Fibroblast of mammary gland (primary cell): ENCODE measurements around the gene ZSWIM7.
A peak's percentile ranks its signal among the peaks of the same experiment; 100 is the strongest.
"Not testable (repeated sequence)": the region's sequence is repeated elsewhere in the genome, so short reads cannot be mapped to it uniquely, and the experiment has no call there.

Source experiments
- DNase-seq: peaks from one replicate; pipeline ENCODE4 v3.0.0-alpha.2; 2010; ENCODE audit warnings: low read depth
- H3K4me3 ChIP-seq: 2 replicates; pipeline ENCODE4 v1.5.1; 2011; ENCODE audit warnings: low read depth, mild to moderate bottlenecking, low read length, moderate library complexity; ENCODE audit not compliant: control insufficient read depth
- CTCF ChIP-seq: conservative IDR thresholded peaks from 2 replicates; pipeline ENCODE4 v1.5.1; 2011; ENCODE audit warnings: low read depth, low read length, inconsistent platforms; ENCODE audit not compliant: control insufficient read depth, insufficient read depth

ZSWIM7 gene

DNA sequence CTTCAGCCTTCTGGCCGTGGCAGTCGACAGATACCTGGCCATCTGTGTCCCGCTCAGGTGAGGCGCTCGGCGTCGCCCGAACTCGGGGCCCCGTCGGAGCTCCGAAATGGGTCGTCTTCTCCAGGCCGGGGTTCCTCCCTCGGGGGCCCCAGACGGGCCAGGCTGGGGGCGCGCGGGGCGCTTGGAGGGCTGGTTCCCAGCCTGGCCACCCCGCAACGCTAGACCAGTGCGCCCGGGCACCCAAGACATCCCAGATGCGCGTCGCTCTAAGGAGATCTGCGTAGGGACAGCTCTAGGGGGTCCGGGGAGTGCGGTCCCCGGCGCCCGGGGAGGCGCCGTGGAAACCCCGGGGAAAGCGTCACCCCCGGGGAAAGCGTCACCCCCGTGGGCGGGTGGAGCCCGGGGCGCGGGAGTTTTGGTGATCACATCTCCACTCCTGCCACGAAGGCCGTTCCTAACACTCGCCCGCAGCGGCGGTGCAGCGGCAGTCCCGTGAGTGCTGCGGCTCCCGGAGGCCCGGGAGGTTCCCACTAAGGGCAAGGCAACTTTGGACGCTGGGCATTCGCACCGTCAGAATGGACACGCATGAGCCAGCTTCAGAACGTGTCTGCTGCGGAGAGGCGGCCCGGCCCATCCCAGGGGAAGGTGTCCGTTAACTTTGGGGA, 53.8 kb downstream of the ZSWIM7 start:
- DNase-seq, result no peak
- peak overlapping the region; percentile 67 for H3K4me3 ChIP-seq
- TF ChIP-seq CTCF, result no peak

GRCh38 chr17:15944759-15945526, 54.6 kb downstream of the ZSWIM7 start, which contains the start of gene ADORA2B:
Gene ADORA2B (plus strand): TSS chr17:15945130. CDS start chr17:15945249, 119 bp downstream.
- peak within 1 kb of the TSS; percentile 67 for H3K4me3 ChIP-seq
- no peak for TF ChIP-seq CTCF
- DNase-seq, result peak; percentile 66

GRCh38 chr17:15943971-15944758, 55.3 kb downstream of the ZSWIM7 start:
- peak overlapping the region; percentile 67 for H3K4me3 ChIP-seq
- no peak for TF ChIP-seq CTCF
- DNase-seq, result no peak

- H3K4me3 ChIP-seq, result no peak overlapping the region
- TF ChIP-seq CTCF, result no peak
- no peak for DNase-seq
Measured at GRCh38 chr17:15942207-15942833, 57.2 kb downstream of the ZSWIM7 start.

GRCh38 chr17:15941781-15942180, 57.7 kb downstream of the ZSWIM7 start:
- no peak for TF ChIP-seq CTCF
- peak; percentile 53 for DNase-seq

DNA sequence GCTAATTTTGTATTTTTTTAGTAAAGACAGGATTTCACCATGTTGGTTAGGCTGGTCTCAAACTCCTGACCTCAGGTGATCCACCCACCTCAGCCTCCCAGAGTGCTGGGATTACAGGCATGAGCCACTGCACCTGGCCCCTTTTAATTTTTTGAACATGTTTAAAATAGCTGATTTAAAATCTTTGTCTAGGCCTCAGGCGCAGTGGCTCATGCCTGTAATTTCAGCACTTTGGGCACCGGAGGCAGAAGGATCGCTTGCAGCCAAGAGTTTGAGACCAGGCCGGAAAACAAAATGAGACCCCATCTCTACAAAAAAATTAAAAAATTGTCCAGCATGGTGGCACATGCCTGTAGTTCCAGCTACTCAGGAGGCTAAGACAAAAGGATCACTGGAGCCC, 63.0 kb downstream of the ZSWIM7 start:
- H3K4me3 ChIP-seq, DNase-seq: not testable (repeated sequence)

More at GRCh38 chr17:15941781-15942180, 57.7 kb downstream of the ZSWIM7 start:
- no peak overlapping the region for H3K4me3 ChIP-seq

DNA sequence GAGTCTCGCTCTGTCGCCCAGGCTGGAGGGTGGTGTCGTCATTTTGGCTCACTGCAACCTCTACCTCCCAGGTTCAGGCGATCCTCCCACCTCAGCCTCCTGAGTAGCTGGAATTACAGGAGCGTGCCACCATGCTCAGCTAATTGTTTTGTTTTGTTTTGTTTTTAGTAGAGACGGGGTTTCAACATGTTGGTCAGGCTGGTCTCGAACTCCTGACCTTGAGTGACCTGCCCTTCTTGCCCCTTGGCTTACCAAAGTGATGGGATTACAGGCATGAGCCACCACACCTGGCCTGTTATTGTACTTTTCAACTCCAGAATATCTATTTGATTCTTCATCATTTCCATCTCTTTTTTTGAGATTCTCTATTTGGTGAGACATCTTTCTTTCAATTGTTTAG, 63.6 kb downstream of the ZSWIM7 start:
- no peak for TF ChIP-seq CTCF

More for the DNA sequence above, 63.6 kb downstream of the ZSWIM7 start:
- H3K4me3 ChIP-seq, result no peak overlapping the region
- no peak for DNase-seq
